GM19035 (cell line): ENCODE measurements around the gene CHST11.
A peak's percentile ranks its signal among the peaks of the same experiment; 100 is the strongest.

ENCODE experiments used
- ATAC-seq: cut with Tn5 transposase; IDR thresholded peaks from one replicate; pipeline ENCODE4 v1.9.1; 2021; ENCODE audit not compliant: unreplicated experiment

The CHST11 gene

GRCh38 chr12:104459368-104459909, 2.7 kb downstream of the CHST11 start:
- no peak for ATAC-seq

GRCh38 chr12:104460041-104460719, 3.4 kb downstream of the CHST11 start:
- no peak for ATAC-seq

GRCh38 chr12:104460973-104461698, 4.4 kb downstream of the CHST11 start:
- no peak for ATAC-seq

GRCh38 chr12:104462325-104462724, 5.6 kb downstream of the CHST11 start:
- no peak for ATAC-seq

GRCh38 chr12:104462931-104463339, 6.2 kb downstream of the CHST11 start:
- ATAC-seq = peak; percentile 53

GRCh38 chr12:104463368-104463767, 6.6 kb downstream of the CHST11 start:
- no peak for ATAC-seq

- no peak for ATAC-seq
Measured at GRCh38 chr12:104464899-104465298, 8.2 kb downstream of the CHST11 start.

- no peak for ATAC-seq
Measured at GRCh38 chr12:104466709-104467345, 10.1 kb downstream of the CHST11 start.

- no peak for ATAC-seq
Measured at GRCh38 chr12:104467346-104467837, 10.6 kb downstream of the CHST11 start.

GRCh38 chr12:104468371-104468770, 11.6 kb downstream of the CHST11 start:
- ATAC-seq = no peak

GRCh38 chr12:104469066-104469465, 12.3 kb downstream of the CHST11 start:
- no peak for ATAC-seq

GRCh38 chr12:104469523-104469922, 12.8 kb downstream of the CHST11 start:
- no peak for ATAC-seq

GRCh38 chr12:104470521-104470920, 13.8 kb downstream of the CHST11 start:
- ATAC-seq = no peak

- no peak for ATAC-seq
Measured at GRCh38 chr12:104471336-104471735, 14.6 kb downstream of the CHST11 start.

GRCh38 chr12:104472748-104473147, 16.0 kb downstream of the CHST11 start:
- no peak for ATAC-seq

GRCh38 chr12:104473374-104473983, 16.7 kb downstream of the CHST11 start:
- peak; percentile 59 for ATAC-seq

- ATAC-seq = no peak
Measured at GRCh38 chr12:104475271-104475670, 18.5 kb downstream of the CHST11 start.

GRCh38 chr12:104477510-104478390, 21.0 kb downstream of the CHST11 start:
- no peak for ATAC-seq

GRCh38 chr12:104478396-104479122, 21.8 kb downstream of the CHST11 start:
- ATAC-seq = peak; percentile 92
